HG03103 (cell line): ENCODE results near the gene ASB18.
"Not testable (repeated sequence)": the region's sequence is repeated elsewhere in the genome, so short reads cannot be mapped to it uniquely, and the experiment has no call there.

Experiments used
- ATAC-seq: cut with Tn5 transposase; IDR thresholded peaks from one replicate; pipeline ENCODE4 v1.9.1; 2021; ENCODE audit warnings: low read depth; ENCODE audit not compliant: unreplicated experiment

ASB18 gene, protein sequence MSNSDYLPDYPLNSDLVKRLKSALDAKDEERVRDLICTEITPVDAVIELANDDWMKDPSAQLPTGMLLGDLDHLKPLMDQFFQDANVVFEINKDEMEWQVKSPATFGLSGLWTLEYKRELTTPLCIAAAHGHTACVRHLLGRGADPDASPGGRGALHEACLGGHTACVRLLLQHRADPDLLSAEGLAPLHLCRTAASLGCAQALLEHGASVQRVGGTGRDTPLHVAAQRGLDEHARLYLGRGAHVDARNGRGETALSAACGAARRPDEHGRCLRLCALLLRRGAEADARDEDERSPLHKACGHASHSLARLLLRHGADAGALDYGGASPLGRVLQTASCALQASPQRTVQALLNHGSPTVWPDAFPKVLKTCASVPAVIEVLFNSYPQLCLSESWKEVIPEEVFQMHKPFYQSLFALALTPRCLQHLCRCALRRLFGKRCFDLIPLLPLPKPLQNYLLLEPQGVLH

DNA sequence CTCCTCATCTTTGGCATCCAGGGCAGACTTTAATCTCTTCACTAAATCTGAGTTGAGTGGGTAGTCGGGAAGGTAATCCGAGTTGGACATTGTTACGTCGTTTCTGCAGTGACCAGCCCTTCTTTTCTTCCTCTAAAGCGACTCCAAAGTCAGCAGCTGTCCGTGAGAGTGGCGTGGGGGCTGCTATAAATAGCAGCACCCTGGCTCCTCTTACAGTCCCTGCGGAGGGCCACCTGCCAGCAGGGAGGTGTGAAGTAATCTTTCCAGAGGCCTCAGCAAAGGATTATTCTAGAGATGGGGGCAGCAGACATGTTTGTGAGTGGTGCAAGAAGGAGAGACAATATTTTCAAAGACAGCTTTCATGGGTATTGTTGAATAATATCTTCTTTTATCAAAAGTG is at the start of gene ASB18:
ASB18 (minus strand) TSS at position 151 of the 400 bp plus-strand sequence; CDS start at position 90, 61 bp downstream.
- no peak for ATAC-seq

DNA sequence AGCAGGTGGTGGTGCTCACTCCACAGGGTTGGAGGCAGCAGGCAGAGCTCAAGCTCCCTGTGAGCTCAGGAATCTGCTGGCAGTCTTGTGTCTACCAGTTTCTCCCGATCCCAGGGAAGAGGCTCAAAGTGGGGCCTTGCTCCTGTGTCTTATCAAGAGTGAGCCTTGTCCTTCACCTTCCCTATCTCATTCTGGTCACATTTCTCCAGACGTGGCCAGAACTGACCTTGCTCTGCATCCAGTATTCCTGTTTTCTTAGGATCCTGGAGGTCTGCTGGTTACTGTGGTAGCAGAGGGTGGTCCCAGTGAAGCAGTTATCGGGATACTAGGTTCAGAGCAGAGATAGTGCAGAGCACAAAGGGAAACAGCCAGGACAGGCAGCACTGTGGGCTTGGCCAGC is 47.1 kb upstream of the ASB18 start:
- no peak for ATAC-seq

DNA sequence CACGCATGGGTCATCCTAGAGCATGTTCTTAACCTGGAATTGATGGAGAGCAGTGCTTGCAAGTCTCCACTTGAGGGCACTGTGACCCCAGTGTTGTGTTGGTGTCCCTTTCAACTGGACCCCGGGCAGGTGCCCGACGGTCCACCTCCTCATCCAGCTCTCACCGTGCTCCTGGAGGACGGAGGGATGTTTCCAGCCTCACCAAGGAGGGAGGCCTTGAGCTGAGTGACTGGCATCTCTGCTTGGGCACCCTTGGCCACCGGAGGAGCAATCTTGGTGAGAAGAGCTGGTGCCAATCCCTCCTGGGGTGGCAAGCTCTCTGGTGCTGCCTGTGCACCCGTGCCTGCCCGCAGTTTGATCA is 45.4 kb upstream of the ASB18 start:
- no peak for ATAC-seq

DNA sequence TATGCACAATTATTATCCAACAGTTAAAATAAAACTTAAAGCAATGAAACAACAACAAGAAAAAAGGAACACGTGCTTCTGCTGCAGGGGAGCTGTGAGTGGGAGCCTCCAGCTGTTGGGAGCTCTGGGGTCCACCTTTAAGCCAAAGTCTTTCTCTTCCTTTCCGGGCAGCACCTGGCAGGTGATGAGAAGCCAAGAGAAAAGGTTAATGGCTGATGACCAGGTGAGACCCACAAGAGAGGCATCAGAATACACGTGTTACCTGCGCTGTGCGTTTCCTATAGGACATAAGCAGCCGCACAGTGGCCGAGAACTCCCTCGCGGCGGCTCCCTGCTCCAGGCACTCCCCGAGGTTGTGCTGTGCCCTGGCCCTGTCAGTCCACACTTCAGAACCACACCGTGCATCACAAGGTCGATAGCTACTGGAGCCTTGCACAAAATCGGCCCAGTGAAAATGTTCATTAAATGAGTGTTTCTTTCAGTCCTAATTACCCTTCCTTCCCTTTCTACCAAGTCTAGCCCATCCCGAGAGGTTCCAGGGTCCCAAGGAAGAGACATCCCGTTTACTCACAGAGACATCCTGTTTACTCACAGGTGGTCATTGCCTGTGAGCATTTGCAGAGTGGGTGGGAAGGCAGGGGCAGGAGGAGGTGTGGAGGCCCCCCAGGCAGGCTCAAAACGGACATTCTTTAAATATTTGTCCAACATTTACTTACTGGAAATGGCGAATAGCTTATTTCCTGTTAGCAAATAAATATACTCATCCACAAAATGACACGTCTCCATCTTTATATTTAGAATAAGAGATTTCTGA is 44.9 kb upstream of the ASB18 start:
- ATAC-seq, result no peak

DNA sequence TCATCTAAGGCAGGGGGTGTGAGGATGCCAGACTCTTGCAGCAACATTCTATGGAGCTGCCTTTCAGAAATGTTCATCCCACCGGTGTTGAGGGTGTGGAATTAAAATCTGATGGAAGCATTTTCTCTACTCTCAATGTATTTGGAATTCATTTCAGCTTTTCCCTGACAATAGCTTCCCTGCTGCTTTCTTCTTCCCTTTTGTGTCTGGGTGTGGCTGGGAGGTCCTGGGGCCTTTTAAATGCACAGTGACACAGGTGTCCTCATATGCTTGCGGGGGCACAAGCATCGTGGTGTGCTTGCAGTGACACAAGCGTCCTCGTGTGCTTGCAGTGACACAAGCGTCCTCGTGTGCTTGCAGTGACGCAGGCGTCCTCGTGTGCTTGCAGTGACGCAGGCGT is 43.4 kb upstream of the ASB18 start:
- ATAC-seq, result no peak

DNA sequence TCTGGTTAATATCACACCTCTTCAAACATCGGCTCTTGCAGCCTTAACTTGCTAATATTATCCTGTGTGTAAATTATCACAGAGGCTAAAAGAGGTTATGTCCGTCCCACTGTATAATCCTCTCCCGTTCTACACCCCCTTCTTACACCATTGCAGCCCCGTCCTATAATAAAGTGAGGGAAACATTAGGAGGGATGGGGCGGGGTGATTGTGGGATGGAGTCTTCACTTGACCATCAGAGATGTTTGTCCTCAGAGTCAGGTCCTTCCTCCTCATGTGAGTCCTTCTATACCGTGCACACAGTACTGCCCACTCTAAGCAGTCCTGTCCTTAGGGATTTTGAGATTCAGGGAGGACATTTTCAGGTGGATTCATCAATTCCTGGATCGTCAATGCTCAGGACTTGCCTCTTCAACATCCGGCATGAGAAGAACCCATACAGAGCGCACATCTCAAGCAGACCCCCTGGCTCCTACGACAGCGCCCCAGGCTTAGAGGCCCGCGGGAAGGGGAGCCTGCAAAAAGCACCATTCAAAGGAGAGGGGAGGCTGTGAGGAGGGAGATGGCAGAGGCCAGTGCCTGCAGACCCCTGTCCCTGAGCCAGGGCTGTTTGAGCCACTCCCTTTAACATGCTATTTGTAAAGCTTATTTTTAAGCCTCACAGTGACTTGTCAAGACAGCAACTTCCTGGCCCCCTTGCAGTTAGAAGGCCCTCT is 42.8 kb upstream of the ASB18 start:
- no peak for ATAC-seq

DNA sequence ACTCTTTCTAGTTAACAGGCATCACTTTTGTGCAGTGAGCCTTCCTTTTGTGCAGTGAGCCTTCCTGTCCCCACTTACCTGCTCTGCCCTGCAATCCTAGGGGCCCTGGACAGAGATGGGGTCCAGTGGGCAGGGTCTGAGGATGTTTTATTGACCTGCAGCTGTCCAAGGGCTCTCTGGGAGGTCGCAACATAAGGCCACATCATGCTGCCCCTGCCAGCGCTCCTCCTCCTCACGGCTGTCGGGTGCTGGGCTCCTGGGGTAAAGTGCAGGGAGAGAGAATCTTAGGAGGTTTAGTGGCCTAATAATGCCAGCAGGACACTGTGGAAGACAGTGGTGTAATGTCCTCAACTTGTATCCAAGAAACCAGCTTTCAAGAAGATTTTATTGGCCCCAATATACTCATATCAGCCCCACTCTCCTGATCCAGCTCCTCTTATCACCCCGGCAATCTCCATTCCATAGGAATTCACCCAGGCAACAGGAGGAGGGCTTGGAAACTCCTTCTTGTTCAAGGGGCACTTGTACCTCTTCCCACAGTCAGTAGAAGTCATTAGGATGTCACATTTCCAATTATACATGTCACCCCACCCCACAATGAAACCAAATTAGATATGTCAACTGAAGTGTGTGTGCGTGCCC is 41.9 kb upstream of the ASB18 start:
- no peak for ATAC-seq

DNA sequence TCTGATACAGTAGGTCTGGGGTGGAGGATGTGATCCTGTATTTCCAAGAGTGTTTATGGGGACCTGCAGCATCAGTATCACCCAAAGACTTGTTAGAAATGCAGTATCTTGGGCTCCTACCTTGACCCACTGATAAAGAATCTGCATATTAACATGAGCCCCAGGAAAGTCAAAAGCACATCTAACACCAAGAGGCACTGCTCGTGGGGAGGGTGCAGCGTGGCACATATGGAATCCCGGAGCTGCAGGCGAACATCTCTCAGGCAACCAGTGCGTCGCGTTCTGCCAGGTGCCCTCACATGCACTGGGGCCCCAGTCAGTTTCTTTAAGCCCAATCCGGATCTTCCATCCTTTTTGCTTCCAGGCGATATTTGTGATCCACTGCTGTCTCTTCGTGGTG is 41.3 kb upstream of the ASB18 start:
- ATAC-seq, result no peak

DNA sequence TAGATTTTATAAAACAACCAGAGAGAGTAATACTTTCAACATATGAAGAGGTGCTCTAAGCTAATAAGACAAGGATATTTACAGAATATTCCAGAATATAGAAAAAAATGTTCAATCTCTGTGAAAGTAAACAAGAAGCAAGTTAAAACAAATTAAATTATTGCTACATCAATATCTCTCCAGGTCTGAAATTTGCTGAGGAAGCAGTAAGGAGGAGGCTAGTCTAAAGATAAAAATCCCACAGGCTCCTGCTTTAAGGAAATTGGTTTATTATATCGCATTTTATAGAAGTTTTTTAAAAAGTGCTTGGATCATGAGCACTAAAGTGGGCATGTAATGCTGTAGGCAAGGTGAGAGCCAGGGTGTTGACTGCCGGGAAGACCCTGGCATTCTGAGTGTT is 39.7 kb upstream of the ASB18 start:
- no peak for ATAC-seq

DNA sequence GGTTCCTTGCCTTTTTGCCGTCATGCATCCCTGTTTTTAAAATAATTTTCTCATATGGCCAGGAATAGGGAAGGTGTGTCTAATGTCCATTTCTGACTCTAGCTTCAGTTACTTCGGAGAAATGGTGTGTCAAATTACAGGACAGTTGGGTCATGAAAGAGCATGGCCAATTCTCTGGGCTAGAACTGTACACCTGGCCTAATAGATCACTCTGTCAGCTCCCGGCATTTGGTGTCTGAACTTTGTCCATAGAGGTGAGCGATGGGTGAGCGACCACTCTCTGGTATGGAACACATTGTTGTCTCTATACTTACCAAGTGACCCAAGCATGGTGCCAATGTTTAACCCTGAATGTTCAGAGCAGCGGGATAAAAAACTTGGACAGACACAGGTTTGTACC is 38.3 kb upstream of the ASB18 start:
- ATAC-seq, result no peak

DNA sequence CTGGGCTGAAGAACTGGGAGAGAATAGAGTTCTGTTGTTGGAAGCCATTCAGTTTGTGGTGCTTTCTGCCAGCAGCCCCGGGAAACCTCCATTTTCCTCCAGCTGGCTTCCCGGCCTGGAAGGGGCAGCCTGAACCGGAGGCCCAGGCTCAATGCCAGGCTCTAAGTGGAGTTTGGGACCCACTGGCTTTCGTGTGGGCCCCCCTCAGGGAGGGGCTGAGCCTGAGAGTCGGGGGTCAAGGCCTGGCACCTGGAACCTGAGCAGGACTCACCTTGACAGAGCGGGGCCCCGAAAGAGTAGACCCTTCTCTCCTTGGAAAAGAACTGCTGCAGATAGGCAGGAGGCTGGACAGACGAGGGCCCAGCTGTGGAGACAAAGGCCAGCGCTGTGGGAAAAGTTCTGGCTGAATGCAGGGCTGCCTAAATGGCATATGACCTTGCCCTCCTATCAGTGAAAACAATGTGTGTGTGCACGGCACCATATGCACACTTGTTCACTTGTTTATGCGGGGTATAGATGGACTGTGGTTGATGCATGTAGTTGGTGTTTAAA is 34.8 kb upstream of the ASB18 start:
- no peak for ATAC-seq

DNA sequence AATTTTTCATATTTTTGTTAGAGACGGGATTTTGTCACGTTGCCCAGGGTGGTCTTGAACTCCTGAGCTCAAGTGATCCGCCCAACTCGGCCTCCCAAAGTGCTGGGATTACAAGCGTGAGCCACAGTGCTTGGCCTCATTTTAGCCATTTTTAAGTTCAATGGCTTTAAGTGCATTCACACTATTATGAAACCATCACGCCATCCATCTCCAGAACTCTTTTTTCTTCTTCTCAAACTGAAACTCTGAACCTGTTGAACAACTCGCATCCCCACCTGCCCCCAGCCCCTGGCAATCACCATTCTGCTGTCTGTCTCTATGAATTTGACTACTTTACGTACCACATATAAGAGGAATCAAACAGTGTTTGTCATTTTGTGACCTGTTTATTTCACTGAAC is 31.3 kb upstream of the ASB18 start:
- ATAC-seq, result no peak

DNA sequence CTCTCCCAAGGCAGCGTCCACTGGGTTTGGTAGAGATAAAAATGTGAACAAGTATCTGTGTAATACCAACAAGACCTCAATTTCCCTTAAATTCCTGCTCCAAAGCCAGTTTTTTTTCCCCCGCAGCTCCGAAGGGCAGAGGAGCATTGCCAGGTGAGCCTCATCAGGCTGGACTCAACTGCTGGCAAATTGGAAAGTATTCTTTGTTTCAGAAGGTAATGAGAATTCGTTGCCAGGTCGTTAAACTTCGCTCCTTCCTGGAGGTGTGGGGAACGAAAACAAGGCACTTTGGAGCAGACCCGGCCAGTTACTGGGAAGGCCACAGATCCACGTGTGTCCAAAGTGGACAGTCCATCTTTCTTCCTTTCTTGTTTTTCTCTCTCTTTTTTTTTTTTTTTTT is 30.4 kb upstream of the ASB18 start:
- no peak for ATAC-seq

DNA sequence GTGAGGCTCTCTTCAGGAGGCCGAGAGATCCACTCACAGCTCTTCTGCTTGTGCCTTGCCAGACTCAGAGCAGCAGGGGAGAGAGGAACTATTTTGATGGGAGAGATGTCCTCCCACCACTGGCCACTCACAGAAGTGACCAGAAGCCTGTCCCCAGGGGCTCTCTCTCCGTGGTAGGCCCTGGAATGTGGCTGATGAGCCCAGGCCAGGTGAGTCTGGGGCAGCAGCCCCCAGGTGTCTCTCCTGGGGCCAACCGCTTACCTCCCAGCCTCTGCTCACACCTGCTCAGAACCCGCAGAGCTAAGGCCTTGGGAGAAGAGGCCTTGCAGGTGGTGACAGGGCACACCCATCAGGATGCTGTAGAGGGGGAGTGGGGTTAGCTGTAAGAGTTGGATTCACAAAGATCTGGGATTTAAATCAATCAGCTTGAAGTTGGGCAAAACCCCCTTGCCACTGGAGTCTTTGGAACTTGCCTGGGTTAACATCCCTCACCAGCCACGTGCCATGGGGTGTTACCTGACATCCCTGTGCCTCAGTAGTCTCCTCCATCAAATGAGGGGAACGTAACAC is 29.1 kb upstream of the ASB18 start:
- no peak for ATAC-seq

DNA sequence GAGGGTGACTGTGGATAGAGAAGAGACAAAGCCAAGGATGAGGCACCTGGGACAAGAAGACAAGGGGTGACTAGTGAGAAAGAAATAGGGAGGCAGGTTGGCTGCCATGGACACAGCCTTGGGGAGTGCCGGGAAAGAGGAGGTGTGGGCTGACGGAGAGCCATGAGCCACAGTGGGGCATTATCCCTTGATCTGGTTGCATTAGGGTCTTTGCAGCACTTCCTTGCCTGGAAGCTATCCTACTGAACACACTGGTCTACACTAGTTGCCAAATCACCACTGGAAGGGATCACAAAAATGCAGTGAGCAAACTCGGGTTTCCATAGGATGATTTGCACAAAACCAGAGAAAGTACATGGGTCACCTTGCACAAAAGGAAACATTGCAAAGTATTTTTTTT is 27.7 kb upstream of the ASB18 start:
- no peak for ATAC-seq

DNA sequence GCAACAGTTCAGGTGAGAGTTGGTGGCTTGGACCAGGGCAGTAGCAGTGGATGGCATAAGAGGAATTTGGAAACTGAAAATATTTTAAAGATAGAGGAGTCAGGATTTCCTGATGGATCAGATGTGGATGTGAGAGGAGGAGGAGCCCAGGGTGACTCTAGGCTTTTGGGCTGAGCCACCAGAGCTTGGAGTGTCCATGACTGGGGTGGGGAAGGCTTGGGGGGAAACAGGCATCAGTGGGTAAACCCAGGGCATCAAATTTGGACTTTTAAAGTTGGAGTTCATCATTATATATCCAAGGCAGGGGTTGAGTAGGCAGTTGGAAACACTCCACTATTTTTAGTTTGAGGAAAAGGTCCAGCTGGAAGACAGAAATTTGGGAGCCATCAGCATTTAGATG is 27.3 kb upstream of the ASB18 start:
- no peak for ATAC-seq

DNA sequence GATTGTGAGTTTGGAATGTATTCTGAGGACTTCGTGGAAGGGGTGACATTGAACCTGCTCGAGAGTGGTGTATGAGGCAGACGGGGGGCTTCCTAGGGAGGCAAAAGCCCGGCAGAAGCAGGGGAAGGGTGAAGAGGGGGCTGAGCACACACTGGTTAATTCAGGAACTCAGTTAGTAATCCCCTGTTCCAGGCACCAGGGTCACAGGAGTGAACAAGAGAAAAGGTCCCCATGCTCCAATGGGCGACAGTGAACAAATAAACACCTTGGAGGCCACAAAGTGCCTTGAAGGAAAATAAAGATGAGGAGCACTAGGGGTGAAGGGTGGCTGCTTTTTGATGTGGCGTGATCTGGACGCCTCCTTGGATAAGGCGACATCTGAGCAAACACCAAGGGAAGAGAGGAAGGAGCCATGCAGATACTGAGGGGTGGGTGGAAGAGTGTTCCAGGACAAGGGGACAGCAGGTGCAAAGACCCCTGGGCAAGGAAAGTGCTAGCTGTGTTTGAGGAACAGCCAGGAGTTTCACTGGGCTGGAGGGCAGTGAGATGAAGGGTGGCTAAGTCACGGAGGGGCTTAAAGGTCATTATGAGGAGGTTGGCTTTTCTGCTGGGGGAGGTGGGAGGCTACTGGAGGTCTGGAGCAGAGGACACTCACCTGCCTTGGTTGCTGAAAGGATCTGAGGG is 26.7 kb upstream of the ASB18 start:
- no peak for ATAC-seq

DNA sequence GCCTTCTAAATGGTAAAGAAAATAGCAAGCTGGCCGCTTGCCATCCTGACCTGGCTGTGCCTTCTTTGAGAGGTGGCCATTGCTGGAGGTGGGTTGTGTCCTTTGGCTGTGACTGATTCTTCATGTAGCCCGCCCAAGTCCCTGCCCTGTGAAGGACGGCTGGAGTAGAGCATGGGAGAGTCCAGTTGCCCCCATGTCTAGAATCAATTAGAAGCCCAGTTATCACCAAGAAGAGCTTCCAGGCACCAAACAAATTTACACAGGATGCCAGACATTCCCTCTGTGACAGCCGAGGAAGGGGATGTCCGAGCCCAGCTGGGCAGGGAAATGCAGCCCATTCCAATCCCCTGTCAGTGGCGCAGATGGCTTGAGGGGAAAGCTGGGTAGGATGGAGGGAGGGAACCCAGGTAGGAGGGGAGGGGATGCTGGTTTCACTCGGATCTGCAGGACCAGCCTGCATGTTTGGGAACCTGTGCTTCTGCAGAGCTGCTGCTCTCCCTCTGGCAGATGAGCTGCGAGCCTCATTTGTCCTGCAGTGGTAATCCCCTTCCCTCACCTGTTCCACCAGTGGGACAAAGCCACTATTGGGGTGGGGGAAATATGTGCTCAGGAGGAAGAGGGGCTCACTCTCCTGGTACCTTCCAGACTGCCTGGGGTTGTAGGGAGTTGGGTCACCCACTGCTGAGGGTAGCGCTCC is 25.7 kb upstream of the ASB18 start:
- ATAC-seq, result no peak

DNA sequence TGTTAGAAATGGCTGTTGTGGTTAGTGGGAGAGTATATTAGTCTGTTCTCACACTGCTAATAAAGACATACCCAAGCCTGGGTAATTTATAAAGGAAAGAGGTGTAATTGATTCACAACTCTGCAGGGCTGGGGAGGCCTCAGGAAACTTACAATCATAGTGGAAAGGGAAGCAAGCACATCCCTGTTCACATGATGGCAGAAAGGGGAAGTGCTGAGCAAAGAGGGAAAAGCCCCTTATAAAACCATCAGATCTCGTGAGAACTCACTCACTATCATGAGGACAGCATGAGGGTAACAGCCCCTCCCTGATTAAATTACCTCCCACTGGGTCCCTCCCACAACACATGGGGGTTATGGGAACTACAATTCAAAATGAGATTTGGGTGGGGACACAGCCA is 24.2 kb upstream of the ASB18 start:
- ATAC-seq, result not testable (repeated sequence)
